Loucy (cell line): Measurements from ENCODE around the gene ZDHHC8.

Source experiments
- H2AFZ ChIP-seq: fragments of 200-600 bp; sonication (generic); 2 replicates; pipeline ENCODE4 v1.6.0; 2016; ENCODE audit warnings: antibody characterized with exemption, mild to moderate bottlenecking, low read length, moderate library complexity
- H3F3A ChIP-seq: fragments of 200-600 bp; 2 replicates; pipeline ENCODE4 v1.6.0; 2016; ENCODE audit warnings: antibody characterized with exemption, low read depth, mild to moderate bottlenecking
- H3K27me3 ChIP-seq: fragments of 200-600 bp; sonication (generic); 2 replicates; pipeline ENCODE4 v1.6.1; 2014; ENCODE audit warnings: low read length, mild to moderate bottlenecking; ENCODE audit not compliant: insufficient read depth, poor library complexity, severe bottlenecking
- H3K36me3 ChIP-seq: fragments of 200-600 bp; sonication (generic); 2 replicates; pipeline ENCODE4 v1.6.1; 2016; ENCODE audit warnings: low read length; ENCODE audit not compliant: insufficient read depth
- H3K4me1 ChIP-seq: fragments of 200-600 bp; sonication (generic); 2 replicates; pipeline ENCODE4 v1.5.1; 2014; ENCODE audit warnings: low read length, mild to moderate bottlenecking; ENCODE audit not compliant: insufficient read depth, poor library complexity, severe bottlenecking
- H3K4me2 ChIP-seq: fragments of 200-600 bp; sonication (generic); 2 replicates; pipeline ENCODE4 v1.6.0; 2014; ENCODE audit warnings: antibody characterized with exemption, low read length, low read depth, mild to moderate bottlenecking; ENCODE audit not compliant: poor library complexity, severe bottlenecking
- H3K4me3 ChIP-seq: fragments of 200-600 bp; sonication (generic); 2 replicates; pipeline ENCODE4 v1.5.1; 2014; ENCODE audit warnings: low read length, mild to moderate bottlenecking, mixed read lengths; ENCODE audit not compliant: poor library complexity, severe bottlenecking
- H3K79me2 ChIP-seq: fragments of 200-600 bp; sonication (generic); 2 replicates; pipeline ENCODE4 v1.6.1; 2014; ENCODE audit warnings: low read length; ENCODE audit not compliant: insufficient read depth
- H3K9ac ChIP-seq: fragments of 200-600 bp; sonication (generic); 2 replicates; pipeline ENCODE4 v1.6.0; 2014; ENCODE audit warnings: mild to moderate bottlenecking, low read depth, low read length, moderate library complexity; ENCODE audit not compliant: poor library complexity, severe bottlenecking
- H3K9me2 ChIP-seq: fragments of 200-600 bp; sonication (generic); replicated peaks from 2 replicates; pipeline ENCODE4 v1.6.1; 2016; ENCODE audit warnings: low read depth, low read length, mixed read lengths
- H3K9me3 ChIP-seq: fragments of 200-600 bp; sonication (generic); 2 replicates; pipeline ENCODE4 v1.6.1; 2014; ENCODE audit warnings: mild to moderate bottlenecking, antibody characterized with exemption, low read length, low read depth; ENCODE audit not compliant: insufficient read depth
- H4K20me1 ChIP-seq: fragments of 200-600 bp; sonication (generic); 2 replicates; pipeline ENCODE4 v1.6.0; 2014; ENCODE audit warnings: antibody characterized with exemption, low read length, mild to moderate bottlenecking; ENCODE audit not compliant: insufficient read depth, poor library complexity, severe bottlenecking
- CTCF ChIP-seq: fragments of 200-600 bp; sonication (generic); conservative IDR thresholded peaks from 2 replicates; pipeline ENCODE4 v1.5.1; 2014; ENCODE audit warnings: mild to moderate bottlenecking, antibody characterized with exemption, low read length
- EZH2phosphoT487 ChIP-seq: fragments of 200-600 bp; IDR thresholded peaks from 2 replicates; pipeline ENCODE4 v1.6.1; 2018; ENCODE audit warnings: antibody characterized with exemption, mild to moderate bottlenecking, moderate library complexity, borderline replicate concordance

Gene ZDHHC8

GRCh38 chr22:20139391-20140106, 7.9 kb downstream of the ZDHHC8 start:
- no peak overlapping the region for H3K9ac ChIP-seq
- TF ChIP-seq CTCF (no peak), EZH2phosphoT487 (no peak)
- peaks cover 25% of the 10 kb centered on the region; the same call in 1 of the 2 replicates for H3K79me2 ChIP-seq
- no peaks in the 10 kb centered on the region for H3K9me2 ChIP-seq
- H3K27me3 ChIP-seq = no peaks in the 10 kb centered on the region
- no peak overlapping the region for H3K4me3 ChIP-seq
- H2AFZ ChIP-seq = no peak overlapping the region
- H4K20me1 ChIP-seq = peaks cover 5% of the 10 kb centered on the region
- no peaks in the 10 kb centered on the region for H3K9me3 ChIP-seq
- H3K4me2 ChIP-seq = no peak overlapping the region
- no peaks in the 10 kb centered on the region for H3F3A ChIP-seq
- peaks cover 3% of the 10 kb centered on the region for H3K4me1 ChIP-seq
- no peaks in the 10 kb centered on the region; the same call in 1 of the 2 replicates for H3K36me3 ChIP-seq

- Histone ChIP-seq H3F3A (no peaks in the 10 kb centered on the region), H3K36me3 (no peaks in the 10 kb centered on the region; the same call in 1 of the 2 replicates), H2AFZ (no peak overlapping the region), H3K9me2 (no peaks in the 10 kb centered on the region), H3K27me3 (no peaks in the 10 kb centered on the region), H4K20me1 (peaks cover 5% of the 10 kb centered on the region), H3K79me2 (peaks cover 20% of the 10 kb centered on the region; the same call in 1 of the 2 replicates), H3K9me3 (no peaks in the 10 kb centered on the region), H3K4me1 (peaks cover 3% of the 10 kb centered on the region), H3K4me3 (no peak overlapping the region), H3K4me2 (no peak overlapping the region), H3K9ac (no peak overlapping the region)
- TF ChIP-seq CTCF = no peak
- TF ChIP-seq EZH2phosphoT487 = no peak
Observed at GRCh38 chr22:20140107-20140445, 8.5 kb downstream of the ZDHHC8 start.

DNA sequence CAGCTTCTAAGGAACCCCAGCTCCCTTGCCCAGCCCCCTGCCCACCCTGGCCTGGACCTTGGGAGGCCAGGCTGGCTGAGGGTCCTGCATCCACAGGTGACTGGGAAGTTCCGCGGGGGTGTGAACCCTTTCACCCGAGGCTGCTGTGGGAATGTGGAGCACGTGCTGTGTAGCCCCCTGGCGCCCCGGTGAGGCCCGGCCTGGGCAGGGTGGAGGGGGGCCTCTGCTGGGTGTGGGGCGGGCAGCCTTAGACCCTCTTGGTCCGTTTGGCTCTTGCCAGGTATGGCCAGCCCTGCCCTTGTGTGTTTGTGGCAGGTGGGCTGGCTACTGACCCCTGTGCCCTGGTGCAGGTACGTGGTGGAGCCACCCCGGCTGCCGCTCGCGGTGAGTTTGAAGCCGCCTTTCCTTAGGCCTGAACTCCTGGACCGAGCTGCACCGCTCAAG, 8.9 kb downstream of the ZDHHC8 start:
- Histone ChIP-seq H3K9me2 (no peaks in the 10 kb centered on the region), H3K4me2 (no peak overlapping the region), H4K20me1 (peaks cover 2% of the 10 kb centered on the region), H3K9me3 (no peaks in the 10 kb centered on the region), H3K27me3 (no peaks in the 10 kb centered on the region), H3K9ac (no peak overlapping the region), H3K4me3 (no peak overlapping the region), H2AFZ (no peak overlapping the region), H3F3A (no peaks in the 10 kb centered on the region), H3K4me1 (peaks cover 3% of the 10 kb centered on the region), H3K36me3 (no peaks in the 10 kb centered on the region; the same call in 1 of the 2 replicates), H3K79me2 (peaks cover 15% of the 10 kb centered on the region; the same call in 1 of the 2 replicates)
- no peak for TF ChIP-seq EZH2phosphoT487
- no peak for TF ChIP-seq CTCF
